HG03521 (cell line): ENCODE measurements around the gene SUSD1.

ENCODE experiments used
- ATAC-seq: cut with Tn5 transposase; IDR thresholded peaks from one replicate; pipeline ENCODE4 v1.9.1; 2021; ENCODE audit warnings: mild to moderate bottlenecking, moderate library complexity; ENCODE audit not compliant: unreplicated experiment

Gene SUSD1

DNA sequence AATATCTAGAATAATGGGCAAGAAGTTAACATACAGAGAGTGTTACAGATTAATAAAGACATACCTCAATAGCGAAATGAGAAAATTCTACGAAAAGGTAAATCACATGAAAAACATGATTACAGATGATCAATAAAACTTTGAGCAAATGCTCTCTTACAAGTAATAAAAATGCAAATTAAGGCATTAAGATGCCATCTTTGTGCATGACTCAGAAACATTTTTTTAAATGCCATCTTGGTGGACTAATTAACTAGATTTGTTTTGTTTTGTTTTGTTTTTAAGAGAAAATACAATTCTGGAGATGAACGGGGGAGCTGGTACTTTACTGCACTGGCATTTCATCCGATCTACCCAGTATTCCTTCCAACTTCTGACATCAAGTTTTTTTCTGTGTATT lies 130.2 kb downstream of the SUSD1 start:
- no peak for ATAC-seq

DNA sequence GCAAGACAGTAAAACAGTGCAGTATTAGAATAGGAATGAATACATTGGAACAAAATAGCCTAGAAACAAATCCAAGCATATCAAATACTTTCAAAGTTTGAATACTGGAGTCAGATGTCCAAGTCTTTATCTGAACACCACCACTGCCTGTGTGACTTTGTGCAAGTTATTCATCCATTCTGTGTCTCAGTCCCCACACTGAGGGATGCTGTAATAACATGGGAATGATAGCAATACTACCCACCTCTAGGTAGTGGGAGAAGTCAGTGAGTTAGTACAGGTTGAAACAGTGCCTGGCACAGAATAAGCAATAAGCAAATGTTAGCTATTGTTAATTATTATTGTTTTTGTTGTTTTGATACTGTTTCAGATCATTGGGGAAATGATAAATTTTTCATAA lies 130.9 kb downstream of the SUSD1 start:
- no peak for ATAC-seq

DNA sequence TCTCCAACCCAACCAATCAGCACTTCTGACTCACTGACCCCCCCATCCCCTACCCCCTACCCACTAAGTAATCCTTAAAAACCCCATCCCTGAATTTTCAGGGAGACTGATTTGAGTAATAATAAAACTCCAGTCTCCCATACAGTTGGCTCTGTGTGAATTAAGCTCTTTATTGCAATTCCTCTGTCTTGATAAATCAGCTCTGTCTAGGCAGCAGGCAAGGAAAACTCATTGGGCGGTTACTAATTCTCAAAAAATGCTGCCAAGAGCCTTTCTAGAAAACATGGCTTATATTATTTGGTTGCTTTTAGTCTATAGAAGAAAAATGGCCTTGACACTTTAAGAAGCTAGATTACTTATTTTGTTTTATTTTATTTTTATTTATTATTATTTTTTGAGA lies 131.7 kb downstream of the SUSD1 start:
- ATAC-seq = no peak

DNA sequence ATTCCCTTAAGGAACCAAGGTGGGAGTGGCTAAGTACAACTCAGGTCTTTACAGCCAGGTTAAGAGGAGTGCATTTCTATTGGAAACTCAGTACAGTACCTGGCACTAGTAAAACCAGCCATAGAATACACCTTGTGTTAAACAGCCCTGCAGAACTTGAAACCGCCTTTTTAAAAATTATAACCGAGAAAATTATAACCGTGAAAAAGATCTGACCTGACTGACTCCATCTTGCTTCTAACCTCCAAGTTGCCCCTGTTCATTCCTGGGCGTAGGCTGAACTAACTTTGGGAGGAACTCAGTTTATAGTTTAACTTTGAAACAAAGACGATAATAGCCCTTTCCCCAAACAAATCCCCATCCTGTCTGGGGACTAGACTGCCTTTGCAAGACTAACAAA lies 132.3 kb downstream of the SUSD1 start:
- ATAC-seq = no peak

DNA sequence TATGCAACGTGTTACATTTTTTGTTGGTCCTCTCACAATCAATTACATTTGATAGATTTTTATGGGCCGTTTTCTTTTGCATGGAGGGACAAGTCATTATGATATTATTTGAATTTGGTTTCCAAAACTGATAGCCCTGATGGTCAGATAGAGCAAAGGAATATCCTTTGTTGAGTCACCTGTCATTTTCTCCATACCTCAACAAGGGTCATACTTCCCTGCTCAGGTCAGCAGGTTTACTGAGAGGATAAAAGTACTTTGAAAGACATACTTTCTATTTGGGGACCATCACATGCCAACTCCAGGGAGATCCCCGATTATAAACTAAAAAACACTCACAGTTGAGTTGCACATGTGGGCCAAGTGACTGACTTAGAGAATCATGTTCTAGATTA lies 132.9 kb downstream of the SUSD1 start:
- ATAC-seq = no peak

DNA sequence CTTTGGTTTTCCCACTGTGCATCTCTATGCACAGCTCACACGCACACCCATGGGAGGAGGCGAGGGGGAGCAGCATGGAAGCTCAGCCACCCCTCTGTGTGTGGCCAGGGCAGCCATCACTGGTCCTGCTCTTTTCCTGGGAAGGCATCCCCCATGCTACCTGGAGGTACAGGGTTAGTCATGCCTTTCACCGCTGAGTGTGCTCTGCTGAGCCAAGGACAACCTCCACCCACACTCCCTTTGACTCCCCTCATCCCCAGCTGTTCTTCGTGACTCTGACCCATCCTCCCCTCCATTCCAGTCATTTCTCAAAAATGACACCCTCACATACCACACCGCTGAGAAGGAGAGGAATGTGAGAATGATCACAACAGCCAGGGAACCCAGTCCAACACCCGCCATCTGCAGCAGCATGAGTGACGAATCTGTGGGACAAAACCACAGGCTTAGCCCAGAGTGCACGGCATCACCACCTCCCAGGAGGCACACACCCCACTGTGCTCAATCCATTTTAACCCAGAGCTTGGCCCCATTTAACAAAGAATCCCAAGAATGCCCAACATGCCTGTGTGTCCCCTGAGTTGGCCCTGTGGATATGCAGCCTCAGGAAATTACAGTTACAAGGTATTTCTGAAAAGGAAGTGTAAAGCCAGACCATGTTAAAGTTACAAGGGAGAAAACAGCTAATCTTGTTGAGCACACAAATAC lies 133.4 kb downstream of the SUSD1 start:
- ATAC-seq = no peak

DNA sequence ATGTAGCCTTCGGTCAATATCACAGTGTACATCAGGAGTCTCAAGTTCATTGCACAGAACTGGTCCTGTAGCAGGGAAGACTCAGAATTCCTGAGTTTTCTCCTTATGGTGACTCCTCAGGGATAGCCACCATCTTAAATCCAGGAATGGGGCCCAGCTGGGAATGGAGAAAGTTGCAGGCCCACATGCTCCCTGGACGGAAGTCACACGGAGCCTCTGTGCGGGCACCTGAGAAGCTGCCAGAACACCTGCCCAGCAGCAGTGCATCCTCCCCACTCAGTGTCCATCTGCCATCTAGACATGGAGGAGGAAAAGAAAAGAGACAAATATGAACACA lies 133.9 kb downstream of the SUSD1 start:
- no peak for ATAC-seq

DNA sequence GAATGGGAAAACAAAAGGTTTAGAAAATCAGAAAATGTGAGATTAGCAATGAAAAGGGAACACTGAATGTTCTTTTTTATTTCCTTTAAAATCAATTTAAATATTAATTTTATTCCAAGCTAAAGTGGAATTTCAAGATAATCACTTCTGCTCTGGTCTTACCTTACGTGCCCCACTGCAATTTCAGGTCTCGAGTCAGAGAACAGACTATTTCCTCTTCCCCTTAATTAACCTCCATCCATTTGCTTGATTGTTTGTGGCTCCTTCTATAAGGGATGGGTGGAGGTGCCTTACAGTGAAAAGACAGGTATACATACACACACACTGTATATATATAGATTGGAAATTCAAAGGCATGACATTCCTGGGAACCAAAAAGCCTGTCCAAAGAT lies 137.1 kb downstream of the SUSD1 start:
- no peak for ATAC-seq

DNA sequence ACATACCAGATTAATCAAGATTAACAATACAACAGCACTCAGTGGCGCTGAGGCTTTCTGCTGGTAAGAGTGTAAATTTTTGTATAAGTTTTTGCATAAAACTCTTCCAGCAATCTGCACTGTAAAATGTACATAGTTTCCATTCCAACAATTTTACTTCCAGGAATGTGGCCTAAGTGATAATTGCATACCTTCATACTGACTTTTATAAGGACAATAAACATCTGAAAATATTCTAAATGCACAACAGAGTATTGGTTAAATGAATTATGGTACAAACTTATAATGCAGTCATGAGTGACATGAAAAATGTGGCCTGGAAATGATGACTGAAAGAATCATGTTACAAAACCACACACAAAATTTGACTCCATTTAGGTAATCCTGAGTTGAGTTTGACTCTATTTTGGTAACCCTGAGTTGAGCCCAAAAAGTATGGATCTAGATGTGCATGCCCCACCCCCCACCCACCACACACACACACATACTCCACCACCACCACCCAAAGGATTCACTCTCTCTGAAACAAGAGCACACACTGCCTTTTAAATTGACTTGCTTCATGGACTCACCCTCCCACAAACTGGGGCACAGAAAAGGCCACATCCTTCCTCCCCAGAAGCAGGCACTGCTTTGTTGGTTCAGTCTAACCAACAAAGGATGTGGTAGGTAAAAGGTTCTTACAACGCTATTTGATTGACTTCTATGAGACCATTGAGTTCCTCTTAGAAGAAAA lies 137.6 kb downstream of the SUSD1 start:
- peak; percentile 49 for ATAC-seq

DNA sequence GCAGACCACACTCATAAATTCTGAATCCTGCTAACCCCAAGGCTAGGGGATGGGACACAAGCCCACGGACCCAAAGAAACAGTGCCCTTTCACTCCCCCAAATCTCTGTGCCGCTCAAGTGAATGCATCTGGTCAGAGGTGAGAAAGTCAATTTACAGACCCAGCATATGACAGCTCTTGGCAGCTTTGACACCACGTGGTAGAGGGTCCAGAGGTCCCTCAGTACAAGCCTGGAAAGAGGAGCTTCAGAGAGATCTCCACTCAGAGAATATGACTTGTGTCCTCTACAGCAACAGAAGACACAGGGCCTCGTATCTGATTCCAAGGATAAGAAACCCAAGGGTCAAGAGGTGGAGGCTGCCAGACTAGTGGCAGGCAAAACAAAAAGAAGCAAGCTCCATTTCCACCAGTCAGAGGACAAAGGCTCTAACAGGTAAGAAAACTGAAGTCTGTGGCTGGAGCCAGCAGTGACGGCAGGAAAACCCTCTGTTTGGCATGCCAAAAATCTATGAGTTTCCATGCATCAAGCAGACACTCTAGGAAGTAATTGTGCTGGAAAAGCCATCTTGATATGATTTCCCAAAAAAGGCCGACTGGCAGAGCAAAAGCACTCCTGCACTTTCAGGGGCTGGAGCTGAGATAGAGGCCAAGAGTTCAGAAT lies 139.8 kb downstream of the SUSD1 start:
- no peak for ATAC-seq

DNA sequence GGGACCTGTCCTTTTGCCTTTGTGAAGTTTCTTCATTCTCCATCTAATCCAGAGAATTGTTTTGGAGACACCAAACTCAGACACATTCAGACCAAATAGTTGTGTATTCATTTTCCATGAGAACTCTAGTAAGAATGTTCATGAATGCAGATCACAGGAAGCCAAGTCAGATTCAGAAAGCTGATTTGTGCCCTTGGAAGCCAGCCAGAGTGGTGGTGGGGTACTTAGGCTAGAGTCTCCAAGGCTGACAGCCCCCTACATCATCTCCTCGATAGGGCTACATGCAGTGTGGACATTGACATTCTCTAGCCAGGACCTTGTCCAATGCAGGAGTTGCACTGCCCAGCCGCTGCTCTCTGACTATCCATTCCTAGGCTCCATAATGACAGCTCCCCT lies 140.9 kb downstream of the SUSD1 start:
- no peak for ATAC-seq

DNA sequence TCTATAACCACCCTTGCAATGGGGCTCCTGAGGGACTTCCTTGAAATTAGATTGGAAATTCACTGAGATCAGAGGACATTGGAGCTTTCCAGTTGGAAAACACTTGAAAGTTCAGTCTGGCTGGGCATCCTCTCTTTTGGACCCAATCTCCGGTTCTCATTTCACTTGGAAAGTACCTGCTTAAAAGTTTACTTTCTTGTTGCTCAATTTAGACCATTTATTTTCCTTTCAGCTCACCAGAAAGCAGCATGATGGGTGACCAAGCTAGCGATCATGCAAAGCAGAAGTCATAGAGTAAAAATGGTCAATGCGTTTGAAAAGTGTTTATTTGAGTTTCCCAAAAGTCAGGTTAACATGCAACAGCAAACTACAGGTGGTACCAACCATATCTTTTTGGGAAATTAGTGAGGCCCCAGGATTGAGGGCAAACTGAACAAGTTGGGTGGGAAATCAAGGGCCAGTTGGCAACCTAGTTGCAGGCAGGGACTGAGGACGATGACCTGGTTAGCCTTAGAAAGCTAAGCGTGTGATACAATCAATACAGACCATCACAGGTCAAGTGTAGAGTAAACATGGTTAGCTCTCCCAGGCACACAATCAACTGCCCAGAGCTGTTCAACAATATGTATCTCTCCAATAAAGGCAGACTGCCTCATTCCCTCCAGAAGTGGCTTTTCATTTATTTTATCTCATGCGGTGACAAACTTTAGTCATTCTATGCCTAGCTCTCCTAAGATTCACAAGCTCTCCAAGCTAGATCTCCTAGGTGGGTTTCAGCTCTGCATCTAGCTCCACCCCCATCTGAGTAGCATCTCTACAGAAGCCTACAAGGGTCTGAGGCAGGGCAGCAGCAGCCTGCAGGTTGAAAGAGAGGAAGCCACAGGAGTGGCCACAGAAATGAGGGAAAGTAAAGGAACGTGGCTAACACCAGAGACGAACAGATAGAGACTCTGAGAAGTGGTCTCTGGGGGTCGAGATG lies 141.6 kb downstream of the SUSD1 start:
- ATAC-seq = no peak

DNA sequence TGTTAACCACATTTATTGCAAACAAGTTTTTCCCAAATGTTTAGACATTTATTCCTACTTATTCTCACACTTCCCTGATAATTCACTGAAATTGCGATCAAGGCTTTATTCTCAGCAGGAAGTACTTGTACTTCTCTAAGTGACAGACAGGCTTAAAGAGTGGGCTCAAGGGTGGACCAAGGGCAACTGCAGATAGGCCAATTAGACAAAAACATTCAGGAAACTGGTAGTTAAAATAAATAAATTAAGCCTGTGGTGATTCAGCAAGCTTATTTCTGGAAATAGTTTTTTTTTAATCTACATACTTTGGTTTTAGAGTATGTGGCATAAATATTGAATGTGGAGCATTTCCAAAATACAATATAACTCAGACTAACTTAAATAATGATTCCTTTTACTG lies 142.4 kb downstream of the SUSD1 start:
- no peak for ATAC-seq

DNA sequence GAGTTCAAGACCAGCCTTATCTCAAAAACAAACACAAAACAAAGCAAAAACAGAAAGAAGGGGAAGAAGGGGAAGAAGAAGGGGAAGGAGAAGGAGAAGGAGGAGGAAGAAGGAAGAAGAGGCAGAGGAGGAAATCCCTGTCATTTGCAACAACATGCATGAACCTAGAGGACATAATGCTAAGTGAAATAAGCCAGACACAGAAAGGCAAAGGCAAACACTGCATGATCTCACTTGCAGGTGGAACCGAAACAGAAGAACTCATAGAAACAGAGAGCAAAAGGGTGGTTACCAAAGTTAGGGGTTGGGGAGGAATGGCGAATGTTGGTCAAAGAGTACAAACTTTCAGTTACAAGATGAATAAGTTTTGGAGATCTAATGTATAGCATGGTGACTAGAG lies 143.1 kb downstream of the SUSD1 start:
- peak; percentile 74 for ATAC-seq

DNA sequence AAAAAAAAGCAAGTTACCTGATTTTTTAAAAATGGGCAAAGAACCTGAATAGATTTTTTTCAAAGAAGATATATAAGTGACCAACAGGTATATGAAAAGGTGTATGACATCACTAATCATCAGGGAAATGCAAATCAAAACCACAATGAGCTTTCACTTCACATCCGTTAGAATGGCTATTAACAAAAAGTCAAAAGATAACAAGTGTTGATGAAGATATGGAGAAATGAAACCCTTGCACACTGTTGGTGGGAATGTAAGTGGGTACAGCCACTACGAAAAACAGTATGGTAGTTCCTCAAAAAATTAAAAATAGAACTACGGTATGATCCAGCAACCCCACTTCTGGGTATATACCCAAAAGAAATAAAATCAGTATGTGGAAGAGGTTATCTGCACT lies 143.7 kb downstream of the SUSD1 start:
- no peak for ATAC-seq

DNA sequence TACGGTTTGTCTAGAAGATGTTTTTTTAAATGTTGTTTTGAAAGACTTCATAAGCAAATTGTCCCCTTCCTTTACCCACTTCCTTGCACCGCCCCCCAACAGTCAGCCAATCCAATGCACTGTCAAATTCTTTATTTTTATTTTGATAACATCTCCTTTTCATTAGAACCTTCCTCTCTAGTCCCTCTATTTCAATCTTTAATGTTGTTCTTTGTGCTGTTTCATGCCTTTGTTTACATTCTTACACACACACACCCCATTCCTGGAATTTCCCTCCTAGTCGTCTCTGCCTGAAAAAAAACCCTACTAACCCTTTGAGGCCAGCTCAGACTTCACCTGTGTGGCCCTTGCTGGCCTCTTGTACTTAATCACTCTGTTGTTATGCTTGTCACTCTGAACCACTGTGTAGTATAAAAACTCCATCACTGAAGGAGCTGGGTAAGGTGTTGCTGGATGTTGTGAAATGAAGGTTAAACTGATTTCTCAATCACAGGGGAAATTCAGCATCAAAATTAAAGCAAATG lies 145.1 kb downstream of the SUSD1 start:
- no peak for ATAC-seq

DNA sequence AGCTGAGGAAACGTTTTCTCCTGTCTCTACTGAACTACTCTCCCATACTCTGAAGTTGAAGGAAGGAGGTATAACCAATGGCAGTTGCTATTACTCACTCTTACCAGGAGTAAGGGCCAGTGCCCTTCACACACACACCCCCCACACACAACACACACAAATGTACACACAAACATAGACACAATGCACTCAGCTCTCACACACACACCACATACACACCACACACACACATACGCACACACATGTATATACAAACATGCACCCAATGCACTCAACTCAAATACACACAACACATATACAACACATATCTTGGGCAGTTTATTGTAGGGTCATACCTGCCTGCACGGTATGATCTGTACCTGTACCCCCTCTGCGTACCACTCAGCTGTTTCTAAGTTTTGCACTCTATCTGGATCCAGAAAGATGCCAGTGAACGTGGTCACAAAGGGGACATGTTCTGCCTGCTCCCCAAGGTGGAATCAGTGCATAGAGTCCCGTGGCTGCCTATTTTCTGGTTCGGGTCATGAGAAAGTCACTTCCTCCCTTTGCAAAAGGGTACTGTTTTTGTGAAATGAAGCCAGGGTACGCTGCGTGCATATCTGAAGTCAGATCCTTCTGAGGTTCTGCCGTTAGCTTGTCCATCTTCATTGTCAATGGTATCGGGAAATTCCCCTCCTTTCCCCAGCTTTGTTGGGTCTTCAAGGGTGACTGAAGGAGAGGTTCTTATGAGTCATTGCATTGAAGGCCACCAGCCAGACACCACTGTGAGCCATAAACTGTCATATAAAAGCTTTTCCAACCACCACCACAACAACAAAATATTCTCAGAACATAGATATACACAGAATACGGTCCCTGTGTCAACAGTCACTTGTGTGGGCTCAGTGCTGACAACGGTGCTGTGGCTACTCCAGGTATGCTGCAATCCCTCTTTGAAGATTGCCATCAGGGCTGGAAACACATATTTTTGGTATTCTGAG lies 146.6 kb downstream of the SUSD1 start:
- peak; percentile 35 for ATAC-seq

DNA sequence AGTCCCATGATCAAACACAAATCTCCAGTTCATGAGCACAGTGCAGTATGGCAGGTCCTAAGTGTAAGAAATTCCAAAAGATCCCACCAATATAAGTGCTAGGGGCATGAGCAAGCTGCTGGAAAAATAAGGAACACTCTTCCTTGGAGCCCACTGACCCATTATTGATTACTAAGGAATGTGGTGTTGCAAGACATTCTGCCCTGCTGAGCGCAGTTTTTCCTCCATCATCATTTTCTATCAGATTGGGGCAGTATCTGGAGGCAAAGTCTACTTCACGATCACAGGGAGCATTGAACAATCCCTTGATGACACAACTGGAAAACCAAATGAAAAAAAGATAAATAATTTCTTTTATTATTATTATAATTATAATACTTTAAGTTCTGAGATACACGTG lies 149.2 kb downstream of the SUSD1 start:
- no peak for ATAC-seq

DNA sequence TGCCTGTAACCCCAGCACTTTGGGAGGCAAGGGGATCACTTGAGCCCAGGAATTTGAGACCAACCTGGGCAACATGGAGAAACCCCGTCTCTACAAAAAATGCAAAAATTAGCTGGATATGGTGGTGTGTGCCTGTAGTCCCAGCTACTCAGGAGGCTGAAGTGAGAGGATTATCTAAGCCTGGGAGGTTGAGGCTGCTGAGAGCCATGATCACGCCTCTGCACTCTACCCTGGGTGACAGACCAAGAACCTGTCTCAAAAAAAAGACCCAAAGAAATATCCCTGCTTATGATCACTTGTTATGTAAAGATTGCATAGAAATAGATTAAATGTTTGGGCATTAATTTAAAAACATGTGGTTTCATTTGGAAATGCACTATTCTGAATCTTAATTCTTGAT lies 153.4 kb downstream of the SUSD1 start:
- ATAC-seq = no peak
